Epithelial cell of esophagus (primary cell): Measurements from ENCODE around the gene ATF5.
"Not testable (repeated sequence)": the region's sequence is repeated elsewhere in the genome, so short reads cannot be mapped to it uniquely, and the experiment has no call there.

Experiments used
- DNase-seq: peaks from one replicate; pipeline ENCODE4 v3.0.0; 2010; ENCODE audit warnings: low read depth
- H3K4me3 ChIP-seq: 2 replicates; pipeline ENCODE4 v1.5.1; 2011; ENCODE audit warnings: mild to moderate bottlenecking, low read length, control low read depth
- TF ChIP-seq, protein P1 (sequence below): IDR thresholded peaks from 2 replicates; pipeline ENCODE4 v1.5.1; 2011; ENCODE audit warnings: low read depth, mild to moderate bottlenecking, low read length, control low read depth, inconsistent platforms; ENCODE audit not compliant: insufficient read depth; ENCODE audit errors: missing control alignments

ATF5 gene

DNA sequence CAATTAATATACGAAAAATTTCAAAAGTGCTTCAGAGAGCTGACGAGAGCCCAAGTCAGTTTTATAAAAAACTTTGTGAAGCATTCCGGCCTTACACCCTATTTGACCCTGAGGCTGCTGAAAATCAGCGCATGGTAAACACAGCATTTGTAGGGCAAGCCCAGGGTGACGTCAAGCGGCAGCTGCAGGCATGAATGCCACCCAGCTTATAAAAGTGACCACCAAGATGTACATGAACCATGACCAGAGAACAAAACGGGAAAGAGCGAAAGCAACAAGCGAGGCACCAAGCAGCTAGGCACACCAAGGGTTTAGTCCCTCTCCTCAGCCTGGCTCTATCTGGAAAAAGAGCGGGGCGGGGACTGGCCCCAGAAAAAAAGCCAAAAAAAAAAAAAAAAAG is 25.9 kb downstream of the ATF5 start:
- TF ChIP-seq, protein P1, sequence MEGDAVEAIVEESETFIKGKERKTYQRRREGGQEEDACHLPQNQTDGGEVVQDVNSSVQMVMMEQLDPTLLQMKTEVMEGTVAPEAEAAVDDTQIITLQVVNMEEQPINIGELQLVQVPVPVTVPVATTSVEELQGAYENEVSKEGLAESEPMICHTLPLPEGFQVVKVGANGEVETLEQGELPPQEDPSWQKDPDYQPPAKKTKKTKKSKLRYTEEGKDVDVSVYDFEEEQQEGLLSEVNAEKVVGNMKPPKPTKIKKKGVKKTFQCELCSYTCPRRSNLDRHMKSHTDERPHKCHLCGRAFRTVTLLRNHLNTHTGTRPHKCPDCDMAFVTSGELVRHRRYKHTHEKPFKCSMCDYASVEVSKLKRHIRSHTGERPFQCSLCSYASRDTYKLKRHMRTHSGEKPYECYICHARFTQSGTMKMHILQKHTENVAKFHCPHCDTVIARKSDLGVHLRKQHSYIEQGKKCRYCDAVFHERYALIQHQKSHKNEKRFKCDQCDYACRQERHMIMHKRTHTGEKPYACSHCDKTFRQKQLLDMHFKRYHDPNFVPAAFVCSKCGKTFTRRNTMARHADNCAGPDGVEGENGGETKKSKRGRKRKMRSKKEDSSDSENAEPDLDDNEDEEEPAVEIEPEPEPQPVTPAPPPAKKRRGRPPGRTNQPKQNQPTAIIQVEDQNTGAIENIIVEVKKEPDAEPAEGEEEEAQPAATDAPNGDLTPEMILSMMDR = no peak
- H3K4me3 ChIP-seq = no peak overlapping the region
- no peak for DNase-seq

DNA sequence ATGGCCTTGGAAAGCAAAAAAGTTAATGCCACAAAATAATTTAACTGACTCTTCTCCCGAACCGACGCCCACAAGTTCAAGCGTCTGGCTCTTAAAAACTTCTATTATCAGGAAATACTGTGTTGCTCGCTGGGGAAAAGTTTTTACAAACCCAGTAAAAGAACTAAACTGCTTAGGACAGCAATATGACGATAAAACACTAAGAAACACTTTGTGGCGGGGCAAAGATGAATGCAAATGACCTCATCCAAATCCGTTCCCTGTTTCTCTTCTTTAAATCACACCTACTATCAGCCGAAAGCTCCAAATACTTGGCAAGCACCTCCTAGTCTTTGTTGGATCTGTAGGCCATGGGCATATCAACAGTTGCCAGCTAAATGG is 27.1 kb downstream of the ATF5 start:
- TF ChIP-seq, protein P1 = no peak

DNA sequence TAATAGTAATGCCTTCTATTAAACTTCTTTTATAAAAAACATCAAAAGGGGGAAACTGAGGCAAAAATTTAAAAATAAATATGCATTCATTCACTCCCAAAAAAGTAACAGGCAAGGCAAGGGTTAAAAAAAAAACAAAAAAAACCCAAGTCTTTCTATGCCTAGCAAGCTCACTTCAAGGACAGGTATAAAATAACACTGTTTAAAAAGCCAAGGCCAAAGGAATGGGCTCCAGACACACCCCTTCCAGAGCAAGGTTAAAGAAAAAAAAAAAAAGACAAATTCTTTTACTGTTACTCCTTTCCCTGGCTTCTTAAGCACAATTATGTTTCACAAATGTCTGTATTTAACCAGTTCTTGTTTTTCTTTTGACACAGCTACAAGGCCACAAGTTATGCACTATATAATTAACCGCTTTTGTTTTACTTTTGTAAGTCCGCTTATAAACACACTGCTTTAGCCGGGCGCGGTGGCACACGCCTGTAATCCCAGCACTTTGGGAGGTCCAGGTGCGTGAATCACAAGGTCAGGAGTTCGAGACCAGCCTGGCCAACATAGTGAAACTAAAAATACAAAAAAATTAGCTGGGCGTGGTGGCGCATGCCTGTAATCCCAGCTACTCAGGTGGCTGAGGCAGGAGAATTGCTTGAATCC is 28.4 kb downstream of the ATF5 start:
- TF ChIP-seq, protein P1 = no peak
- DNase-seq = no peak
- H3K4me3 ChIP-seq = no peak overlapping the region

More for the DNA sequence above, 27.1 kb downstream of the ATF5 start:
- no peak overlapping the region for H3K4me3 ChIP-seq
- DNase-seq = no peak

DNA sequence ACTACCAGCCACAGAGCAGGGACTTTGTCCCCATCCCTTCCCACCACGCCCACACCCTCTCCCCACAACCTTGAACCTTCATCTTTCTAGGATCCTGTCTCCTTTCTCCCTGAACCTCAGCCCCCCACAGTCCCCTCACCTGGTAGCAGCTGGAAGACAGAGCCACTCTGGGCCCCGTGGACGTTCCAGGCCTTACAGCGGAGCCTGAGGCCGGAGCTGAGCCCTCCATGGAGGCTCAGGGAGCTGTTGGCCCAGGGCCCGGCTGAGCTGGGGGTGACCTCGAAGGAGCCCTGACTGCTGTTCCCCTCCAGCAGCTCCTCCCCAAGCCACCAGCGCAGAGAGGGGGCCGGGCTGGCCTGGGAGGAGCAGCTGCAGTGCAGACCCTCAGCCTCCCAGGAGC is 29.1 kb downstream of the ATF5 start:
- H3K4me3 ChIP-seq, DNase-seq: not testable (repeated sequence)

DNA sequence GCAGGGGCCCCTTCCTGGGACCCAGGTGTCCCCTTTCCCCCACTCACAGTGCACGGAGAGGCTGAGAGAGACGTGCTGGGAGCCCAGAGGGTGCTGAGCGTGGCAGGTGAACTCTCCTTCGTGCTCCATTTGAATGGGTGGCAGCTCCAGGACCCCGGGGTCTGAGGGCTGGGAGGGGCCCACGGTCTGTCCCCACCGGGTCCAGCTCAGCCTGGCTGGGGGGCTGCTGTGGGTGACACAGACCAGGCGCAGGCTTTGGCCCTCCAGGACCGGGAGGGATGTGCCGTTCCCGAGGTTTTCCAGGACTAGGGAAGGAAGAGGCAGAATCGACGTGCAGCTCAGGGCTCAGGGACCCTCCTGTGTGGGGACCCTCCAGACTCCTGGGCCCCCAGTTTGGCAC is 29.6 kb downstream of the ATF5 start:
- not testable (repeated sequence) for DNase-seq, H3K4me3 ChIP-seq

DNA sequence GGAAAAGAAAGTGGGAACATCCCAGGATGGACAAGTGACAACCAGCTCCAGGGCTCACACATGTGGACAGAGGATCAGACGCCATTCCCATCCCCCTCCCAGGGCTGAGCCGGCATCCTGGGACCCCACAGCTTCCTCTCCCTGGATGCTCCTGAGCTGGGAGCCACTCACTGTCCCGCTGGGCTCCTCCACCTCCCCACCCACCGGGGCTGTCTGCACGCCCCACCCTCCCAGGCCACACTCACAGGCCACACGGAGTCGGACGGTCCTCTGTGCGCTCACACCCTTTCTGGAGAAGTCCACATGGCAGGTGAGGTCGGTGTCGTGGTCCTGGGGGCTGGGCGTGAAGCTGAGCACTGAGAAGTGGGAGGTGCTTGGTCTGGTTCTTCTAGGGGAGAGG is 30.9 kb downstream of the ATF5 start:
- DNase-seq, H3K4me3 ChIP-seq: not testable (repeated sequence)

DNA sequence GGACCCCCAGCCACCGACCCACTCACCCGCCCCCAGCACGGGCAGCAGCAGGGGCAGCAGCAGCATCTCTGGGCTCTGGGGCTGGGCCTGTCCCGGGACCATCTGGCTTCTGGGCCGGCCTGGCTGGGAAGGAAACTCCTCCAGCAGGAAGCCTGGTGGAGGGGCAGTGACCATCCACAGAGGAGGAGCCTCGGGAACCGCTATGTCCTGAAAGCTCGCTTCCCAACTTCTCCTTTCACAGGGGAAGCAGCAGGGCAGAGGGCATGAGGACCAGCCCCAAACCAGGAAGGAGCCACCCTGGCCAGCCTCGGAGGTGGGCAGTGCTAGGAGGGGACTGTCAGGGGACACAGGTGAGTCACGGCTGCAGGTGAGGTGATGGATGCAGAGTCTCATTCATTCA is 32.0 kb downstream of the ATF5 start, which contains the start of gene SIGLEC11:
TSS of gene SIGLEC11 (minus strand) at position 193 of the 400 bp plus-strand sequence. CDS start at position 102, 91 bp downstream.
- H3K4me3 ChIP-seq, DNase-seq: not testable (repeated sequence)

DNA sequence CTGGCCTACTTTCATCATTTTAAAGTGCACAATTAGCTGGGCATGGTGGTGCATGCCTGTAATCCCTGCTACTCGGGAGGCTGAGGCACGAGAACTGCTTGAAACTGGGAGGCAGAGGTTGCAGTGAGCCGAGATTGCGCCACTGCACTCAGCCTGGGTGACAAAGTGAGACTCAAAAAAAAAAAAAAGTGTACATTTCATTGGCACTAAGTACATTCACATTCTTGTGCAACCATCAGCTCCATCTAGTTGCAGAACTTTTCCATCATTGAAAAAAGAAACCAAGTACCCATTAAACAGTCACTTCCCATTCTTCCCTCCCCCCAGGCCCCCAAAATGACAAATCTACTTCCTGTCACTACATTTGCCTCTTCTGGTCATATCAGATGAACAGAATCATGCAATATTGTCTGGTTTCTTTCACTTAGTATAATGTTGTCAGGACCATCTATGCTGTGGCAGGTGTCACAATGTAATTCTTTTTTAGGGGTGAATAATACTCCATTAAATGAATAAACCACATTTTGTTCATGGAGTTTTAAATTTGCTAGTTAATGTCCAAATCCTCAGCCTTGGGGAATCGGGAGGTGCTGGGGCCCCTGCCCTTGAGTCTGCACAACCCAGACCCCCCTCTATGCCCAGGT is 39.4 kb downstream of the ATF5 start:
- DNase-seq = no peak
- H3K4me3 ChIP-seq = no peak overlapping the region
- TF ChIP-seq, protein P1 = no peak

DNA sequence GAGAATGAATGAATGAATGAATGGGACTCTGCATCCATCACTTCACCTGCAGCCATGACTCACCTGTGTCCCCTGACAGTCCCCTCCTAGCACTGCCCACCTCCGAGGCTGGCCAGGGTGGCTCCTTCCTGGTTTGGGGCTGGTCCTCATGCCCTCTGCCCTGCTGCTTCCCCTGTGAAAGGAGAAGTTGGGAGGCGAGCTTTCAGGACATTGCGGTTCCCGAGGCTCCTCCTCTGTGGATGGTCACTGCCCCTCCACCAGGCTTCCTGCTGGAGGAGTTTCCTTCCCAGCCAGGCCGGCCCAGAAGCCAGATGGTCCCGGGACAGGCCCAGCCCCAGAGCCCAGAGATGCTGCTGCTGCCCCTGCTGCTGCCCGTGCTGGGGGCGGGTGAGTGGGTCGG is 40.4 kb downstream of the ATF5 start:
- not testable (repeated sequence) for H3K4me3 ChIP-seq, DNase-seq

DNA sequence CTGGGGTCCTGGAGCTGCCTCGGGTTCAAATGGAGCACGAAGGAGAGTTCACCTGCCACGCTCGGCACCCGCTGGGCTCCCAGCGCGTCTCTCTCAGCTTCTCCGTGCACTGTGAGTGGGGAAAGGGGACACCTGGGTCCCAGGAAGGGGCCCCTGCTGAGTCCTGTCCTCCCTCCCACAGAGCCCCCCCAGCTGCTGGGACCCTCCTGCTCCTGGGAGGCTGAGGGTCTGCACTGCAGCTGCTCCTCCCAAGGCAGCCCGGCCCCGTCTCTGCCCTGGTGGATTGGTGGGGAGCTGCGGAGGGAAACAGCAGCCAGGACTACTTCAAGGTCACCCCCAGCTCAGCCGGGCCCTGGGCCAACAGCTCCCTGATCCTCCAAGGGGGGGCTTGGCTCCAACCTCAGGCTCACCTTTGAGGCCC is 43.0 kb downstream of the ATF5 start:
- H3K4me3 ChIP-seq = no peak overlapping the region
- TF ChIP-seq, protein P1 = no peak
- DNase-seq = no peak
